Tibial artery (tissue), 4 donors: ENCODE measurements around the gene MAMDC2.

ENCODE experiments used
- DNase-seq, 2 donors: peaks; one replicate each; pipeline ENCODE4 v3.0.0-alpha.2; 2019
- H3K27ac ChIP-seq, 2 donors: fragments of 200-600 bp; sonication (generic) in 1 of 2; 1 replicate in 1 of 2; 2 replicates in 1 of 2; pipeline ENCODE4 v1.5.1; 2018 to 2019; ENCODE audit warnings: mild to moderate bottlenecking in 1 of 2
- H3K27me3 ChIP-seq, 2 donors: fragments of 200-600 bp; sonication (generic) in 1 of 2; one replicate each; pipeline versions ENCODE4 v1.5.1 to v1.6.0; 2016 to 2019
- H3K36me3 ChIP-seq, 3 donors: fragments of 200-600 bp; sonication (generic) in 2 of 3; one replicate each; pipeline ENCODE4 v1.5.1; 2016 to 2019; ENCODE audit warnings: mild to moderate bottlenecking in 2 of 3
- H3K4me1 ChIP-seq, 4 donors: fragments of 200-600 bp; sonication (generic) in 2 of 4; 1 replicate in 3 of 4; 2 replicates in 1 of 4; pipeline ENCODE4 v1.5.1; 2016 to 2019
- H3K4me3 ChIP-seq, 2 donors: fragments of 200-600 bp; sonication (generic) in 1 of 2; 1 replicate in 1 of 2; 2 replicates in 1 of 2; pipeline ENCODE4 v1.5.1; 2018 to 2019; ENCODE audit warnings: mild to moderate bottlenecking in 2 of 2
- H3K9me3 ChIP-seq, 3 donors: fragments of 200-600 bp; sonication (generic) in 1 of 3; one replicate each; pipeline ENCODE4 v1.5.1; 2016 to 2019
- intact Hi-C: fragments of 100-400 bp; cut with DNase I; formaldehyde crosslinking; loops from one replicate; pipeline ENCODE4 v1.15.0; 2023; ENCODE audit warnings: low total_unique reads
- TF ChIP-seq, protein P1 (sequence below), 2 experiments: fragments of 200-600 bp in 1 of 2; fragments of 450-650 bp in 1 of 2; IDR thresholded peaks; one replicate each; pipeline ENCODE4 v1.5.1; 2017 to 2019; ENCODE audit warnings: antibody characterized with exemption in 2 of 2, mild to moderate bottlenecking in 1 of 2, moderate library complexity in 1 of 2

Gene MAMDC2

DNA sequence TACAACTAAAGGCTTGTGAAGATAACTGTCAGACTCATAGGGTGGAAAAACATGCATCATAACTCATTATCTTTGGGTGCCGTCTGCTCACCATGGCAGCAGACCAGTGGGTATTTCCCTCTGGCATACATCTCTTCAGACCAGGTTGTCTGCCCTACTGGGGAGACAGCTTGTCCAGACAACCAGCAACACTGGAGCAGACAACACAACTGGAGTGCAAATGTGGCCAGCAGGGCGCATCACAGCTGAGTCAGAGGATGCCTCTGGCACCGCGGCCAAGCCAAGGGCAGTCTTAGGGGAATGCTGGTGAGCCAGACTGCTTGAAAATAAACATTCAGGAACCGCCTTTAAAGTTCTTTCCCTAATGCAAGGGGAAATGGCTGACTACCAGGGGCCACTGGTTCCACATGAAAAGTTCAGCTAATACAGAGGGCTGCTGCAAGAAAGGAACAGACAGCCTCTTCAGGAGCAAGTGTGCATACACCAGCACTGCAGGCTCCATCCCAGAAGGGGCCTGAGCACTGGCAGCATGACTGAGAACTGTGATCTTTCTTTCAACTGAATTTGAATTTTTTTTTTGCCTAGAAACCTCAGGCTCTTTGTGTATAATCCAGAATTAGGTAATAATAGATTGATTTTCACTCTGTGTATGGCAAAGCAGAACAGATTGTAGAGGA lies 77.3 kb downstream of the MAMDC2 start:
- peak; percentile 85 to 92 for DNase-seq
- Histone ChIP-seq H3K27ac (peak overlapping the region; percentile 31 to 59), H3K36me3 (peaks cover 3 to 34% (median 29%) of the 10 kb centered on the region in 3 donors), H3K9me3 (no peaks in the 10 kb centered on the region), H3K27me3 (no peaks in the 10 kb centered on the region), H3K4me1 (peaks cover 0 to 42% (median 10%) of the 10 kb centered on the region in 4 donors), H3K4me3 (no peak overlapping the region)
- TF ChIP-seq, protein P1, sequence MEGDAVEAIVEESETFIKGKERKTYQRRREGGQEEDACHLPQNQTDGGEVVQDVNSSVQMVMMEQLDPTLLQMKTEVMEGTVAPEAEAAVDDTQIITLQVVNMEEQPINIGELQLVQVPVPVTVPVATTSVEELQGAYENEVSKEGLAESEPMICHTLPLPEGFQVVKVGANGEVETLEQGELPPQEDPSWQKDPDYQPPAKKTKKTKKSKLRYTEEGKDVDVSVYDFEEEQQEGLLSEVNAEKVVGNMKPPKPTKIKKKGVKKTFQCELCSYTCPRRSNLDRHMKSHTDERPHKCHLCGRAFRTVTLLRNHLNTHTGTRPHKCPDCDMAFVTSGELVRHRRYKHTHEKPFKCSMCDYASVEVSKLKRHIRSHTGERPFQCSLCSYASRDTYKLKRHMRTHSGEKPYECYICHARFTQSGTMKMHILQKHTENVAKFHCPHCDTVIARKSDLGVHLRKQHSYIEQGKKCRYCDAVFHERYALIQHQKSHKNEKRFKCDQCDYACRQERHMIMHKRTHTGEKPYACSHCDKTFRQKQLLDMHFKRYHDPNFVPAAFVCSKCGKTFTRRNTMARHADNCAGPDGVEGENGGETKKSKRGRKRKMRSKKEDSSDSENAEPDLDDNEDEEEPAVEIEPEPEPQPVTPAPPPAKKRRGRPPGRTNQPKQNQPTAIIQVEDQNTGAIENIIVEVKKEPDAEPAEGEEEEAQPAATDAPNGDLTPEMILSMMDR (IDR thresholded peaks at IDR 0.05) = peak in 1 of 2 experiments; percentile 24
- intact Hi-C loops = loop anchor here (5.0 kb wide), 1 partner anchor 481 kb away; no protein-coding TSS in a partner anchor

DNA sequence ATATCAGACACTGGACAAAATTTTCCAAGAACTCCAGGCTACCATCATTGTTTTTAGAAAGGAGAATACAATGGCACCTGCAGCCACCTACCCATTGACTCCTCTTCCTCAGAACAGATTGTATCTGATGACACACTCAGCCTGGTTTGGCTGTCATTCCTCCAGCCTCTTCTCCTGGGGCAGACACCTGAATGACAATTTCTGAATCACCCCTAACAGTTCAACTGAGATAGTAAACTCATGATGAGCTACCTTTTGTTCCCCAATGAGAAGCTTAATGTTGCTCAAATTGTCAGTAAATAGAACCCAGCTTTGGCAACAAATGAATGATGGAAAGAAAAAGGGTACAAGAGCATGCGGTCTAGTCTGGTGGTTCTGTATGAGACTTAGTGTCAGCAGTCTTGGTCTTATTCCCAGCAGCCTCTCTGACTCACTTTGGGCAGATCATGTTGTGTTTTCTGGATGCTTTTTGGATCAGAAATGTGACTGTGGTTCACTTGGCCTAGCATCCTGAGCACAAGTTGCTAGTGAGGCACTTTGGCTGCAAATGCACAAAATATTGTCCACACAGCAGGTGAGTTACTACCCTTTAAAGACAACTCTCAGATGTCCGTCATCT lies 78.3 kb downstream of the MAMDC2 start:
- Histone ChIP-seq H3K4me3 (no peak overlapping the region), H3K36me3 (peaks cover 8 to 39% (median 31%) of the 10 kb centered on the region in 3 donors), H3K27ac (peak overlapping the region; percentile 41 to 59), H3K9me3 (no peaks in the 10 kb centered on the region), H3K27me3 (no peaks in the 10 kb centered on the region), H3K4me1 (peaks cover 0 to 50% (median 10%) of the 10 kb centered on the region in 4 donors)
- TF ChIP-seq, protein P1 (IDR thresholded peaks at IDR 0.05) = no peak
- intact Hi-C loops = loop anchor here (5.0 kb wide), 1 partner anchor 480 kb away; no protein-coding TSS in a partner anchor
- DNase-seq = peak in 1 of 2 donors; percentile 58

DNA sequence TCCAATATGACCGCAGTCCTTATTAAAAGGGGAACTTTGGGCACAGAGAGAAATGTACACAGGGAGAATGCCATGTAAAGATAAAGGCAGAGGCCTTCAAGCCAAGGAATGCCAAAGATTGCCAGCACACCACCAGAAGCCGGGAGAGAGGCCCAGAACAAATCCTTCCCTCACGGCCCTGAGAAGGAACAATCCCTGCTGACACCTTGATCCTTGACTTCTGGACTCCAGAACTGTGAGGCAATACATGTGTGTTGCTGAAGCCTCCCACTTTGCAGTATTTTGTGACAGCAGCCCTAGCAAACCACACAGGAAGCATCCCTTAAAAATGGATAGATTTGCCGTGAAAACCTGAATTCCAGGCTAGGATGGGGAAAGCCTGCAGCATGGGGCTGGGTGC lies 80.0 kb downstream of the MAMDC2 start:
- H3K9me3 ChIP-seq = no peaks in the 10 kb centered on the region
- peaks cover 0 to 64% (median 10%) of the 10 kb centered on the region in 4 donors for H3K4me1 ChIP-seq
- no peaks in the 10 kb centered on the region for H3K27me3 ChIP-seq
- H3K27ac ChIP-seq = peak overlapping the region in 1 of 2 donors; percentile 44
- H3K4me3 ChIP-seq = no peak overlapping the region
- no peak for DNase-seq
- H3K36me3 ChIP-seq = peaks cover 8 to 43% (median 36%) of the 10 kb centered on the region in 3 donors
- TF ChIP-seq, protein P1 (IDR thresholded peaks at IDR 0.05) = no peak
- intact Hi-C loops = loop anchor here (5.0 kb wide), 1 partner anchor 479 kb away; no protein-coding TSS in a partner anchor

DNA sequence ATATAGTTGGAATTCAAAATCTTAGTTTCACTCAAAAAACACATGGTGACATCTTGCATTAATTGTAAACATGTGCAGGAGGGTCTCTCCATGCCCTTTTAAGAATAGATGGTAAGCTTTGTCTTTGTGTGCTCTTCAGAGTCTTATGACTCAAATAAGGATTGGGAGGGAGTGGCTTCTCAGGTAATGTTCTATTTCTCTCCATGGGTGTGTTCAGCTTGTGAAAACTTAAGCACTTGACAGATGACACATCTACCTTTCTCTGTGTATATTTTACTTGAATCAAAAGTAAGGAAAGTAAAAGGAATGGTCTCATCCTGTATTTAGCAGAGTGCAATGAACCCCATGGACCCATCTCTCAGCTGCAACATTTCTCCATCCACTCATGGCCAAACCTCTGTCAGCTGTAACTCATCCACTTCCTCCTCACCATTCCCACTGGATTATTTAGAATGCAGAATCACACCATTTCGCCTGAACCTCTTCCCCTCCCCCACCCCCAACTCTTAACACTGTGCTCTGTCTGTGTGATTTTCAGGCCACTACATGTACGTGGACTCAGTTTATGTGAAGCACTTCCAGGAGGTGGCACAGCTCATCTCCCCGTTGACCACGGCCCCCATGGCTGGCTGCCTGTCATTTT lies 82.1 kb downstream of the MAMDC2 start:
- Histone ChIP-seq H3K36me3 (peaks cover 8 to 58% (median 29%) of the 10 kb centered on the region in 3 donors), H3K27me3 (no peaks in the 10 kb centered on the region), H3K9me3 (no peaks in the 10 kb centered on the region), H3K4me1 (peaks cover 0 to 55% (median 10%) of the 10 kb centered on the region in 4 donors), H3K27ac (peak overlapping the region; percentile 21 to 65), H3K4me3 (no peak overlapping the region)
- intact Hi-C loops = no loop called here
- DNase-seq = no peak
- TF ChIP-seq, protein P1 (IDR thresholded peaks at IDR 0.05) = no peak

DNA sequence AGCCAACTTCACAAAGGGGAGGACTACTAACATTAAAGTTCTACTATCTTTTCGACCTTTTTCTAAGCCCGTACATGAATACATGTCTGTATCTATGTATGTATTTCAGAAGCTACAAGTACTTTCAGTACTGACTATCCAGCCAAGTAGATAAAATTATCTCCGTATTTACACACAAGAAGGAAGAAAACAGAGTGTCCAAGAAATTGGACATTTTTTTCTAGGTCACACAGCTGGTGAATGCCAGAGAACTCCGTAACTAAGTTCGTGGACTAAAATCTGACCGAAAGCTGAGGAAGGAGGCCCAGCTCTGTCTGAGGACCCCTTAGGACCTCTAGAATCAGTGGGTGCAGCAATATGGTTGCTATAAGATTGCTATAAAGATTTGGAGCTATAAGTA lies 83.4 kb downstream of the MAMDC2 start:
- H3K27ac ChIP-seq = peak overlapping the region; percentile 58 to 65
- no peak overlapping the region for H3K4me3 ChIP-seq
- DNase-seq = no peak
- peaks cover 0 to 52% (median 2%) of the 10 kb centered on the region in 4 donors for H3K4me1 ChIP-seq
- H3K9me3 ChIP-seq = no peaks in the 10 kb centered on the region
- intact Hi-C loops = no loop called here
- no peaks in the 10 kb centered on the region for H3K27me3 ChIP-seq
- TF ChIP-seq, protein P1 (IDR thresholded peaks at IDR 0.05) = no peak
- peaks cover 8 to 68% (median 29%) of the 10 kb centered on the region in 3 donors for H3K36me3 ChIP-seq
